ENCODE data around the gene GFPT1.

GRCh38 chr2:69309351-69310110 is 77.5 kb downstream of the GFPT1 start:
- TF ChIP-seq CTCF (IDR thresholded peaks at IDR 0.05) (no peak), POLR2A (IDR thresholded peaks at IDR 0.05) (no peak)

All from uterus (tissue), 2 donors.